NT2/D1 (cell line): ENCODE measurements around the gene SLC2A4RG.

Source experiments
- SUZ12 ChIP-seq: IDR thresholded peaks from 2 replicates; pipeline ENCODE4 v1.6.1; 2011; ENCODE audit not compliant: insufficient read length, insufficient read depth; ENCODE audit errors: extremely low read depth
- YY1 ChIP-seq: IDR thresholded peaks from 2 replicates; pipeline ENCODE4 v1.6.1; 2011; ENCODE audit not compliant: insufficient read length, insufficient read depth
- ZNF274 ChIP-seq: IDR thresholded peaks from 2 replicates; pipeline ENCODE4 v1.6.1; 2011; ENCODE audit warnings: mild to moderate bottlenecking, low read depth, low read length

- TF ChIP-seq YY1, result no peak
- TF ChIP-seq SUZ12, result no peak
- TF ChIP-seq ZNF274, result no peak
Observed at GRCh38 chr20:63775096-63775978, 35.8 kb downstream of the SLC2A4RG start.
